GM19023 (cell line): ENCODE measurements around the gene MUCL3.
"Not testable (repeated sequence)": the region's sequence is repeated elsewhere in the genome, so short reads cannot be mapped to it uniquely, and the experiment has no call there.

Experiments used
- ATAC-seq: cut with Tn5 transposase; IDR thresholded peaks from one replicate; pipeline ENCODE4 v1.9.1; 2021; ENCODE audit warnings: mild to moderate bottlenecking, moderate library complexity; ENCODE audit not compliant: unreplicated experiment

MUCL3 gene

GRCh38 chr6:30940361-30940986 lies at the start of gene MUCL3:
MUCL3 (plus strand) TSS chr6:30940973; CDS start chr6:30941000, 27 bp downstream.
- no peak for ATAC-seq

- no peak for ATAC-seq
Observed at GRCh38 chr6:30891450-30891723, 49.4 kb upstream of the MUCL3 start.

GRCh38 chr6:30891816-30892538 lies 48.8 kb upstream of the MUCL3 start:
- no peak for ATAC-seq

GRCh38 chr6:30893001-30893591 lies 47.7 kb upstream of the MUCL3 start:
- ATAC-seq = no peak

- ATAC-seq = no peak
Observed at GRCh38 chr6:30893666-30894065, 47.1 kb upstream of the MUCL3 start.

- ATAC-seq = no peak
Observed at GRCh38 chr6:30894381-30894780, 46.4 kb upstream of the MUCL3 start.

- no peak for ATAC-seq
Observed at GRCh38 chr6:30894935-30895334, 45.8 kb upstream of the MUCL3 start.

- no peak for ATAC-seq
Observed at GRCh38 chr6:30895343-30895742, 45.4 kb upstream of the MUCL3 start.

- no peak for ATAC-seq
Observed at GRCh38 chr6:30896541-30896940, 44.2 kb upstream of the MUCL3 start.

GRCh38 chr6:30897882-30898281 lies 42.9 kb upstream of the MUCL3 start:
- no peak for ATAC-seq

GRCh38 chr6:30898750-30899360 lies 41.9 kb upstream of the MUCL3 start:
- no peak for ATAC-seq

GRCh38 chr6:30900863-30901417 lies 39.8 kb upstream of the MUCL3 start:
- ATAC-seq = no peak

- no peak for ATAC-seq
Observed at GRCh38 chr6:30901436-30901835, 39.3 kb upstream of the MUCL3 start.

GRCh38 chr6:30902196-30902595 lies 38.6 kb upstream of the MUCL3 start:
- not testable (repeated sequence) for ATAC-seq

GRCh38 chr6:30902709-30903108 lies 38.1 kb upstream of the MUCL3 start:
- no peak for ATAC-seq

- ATAC-seq = no peak
Observed at GRCh38 chr6:30903236-30903635, 37.5 kb upstream of the MUCL3 start.

- ATAC-seq = not testable (repeated sequence)
Observed at GRCh38 chr6:30907290-30907757, 33.4 kb upstream of the MUCL3 start.

- peak; percentile 96 for ATAC-seq
Observed at GRCh38 chr6:30907758-30908591, 32.8 kb upstream of the MUCL3 start, which contains the start of gene GTF2H4. GTF2H4 (plus strand) TSS chr6:30908207.

GRCh38 chr6:30908700-30909099 lies 32.1 kb upstream of the MUCL3 start:
- no peak for ATAC-seq

- ATAC-seq = not testable (repeated sequence)
Observed at GRCh38 chr6:30910473-30910872, 30.3 kb upstream of the MUCL3 start.
